GM10266 (cell line): ENCODE results near the gene RAD51C.
"Not testable (repeated sequence)": the region's sequence is repeated elsewhere in the genome, so short reads cannot be mapped to it uniquely, and the experiment has no call there.

ENCODE experiments used
- DNase-seq: peaks from one replicate; pipeline ENCODE4 v3.0.0; 2012; ENCODE audit errors: extremely low spot score
- CTCF ChIP-seq: IDR thresholded peaks from 2 replicates; pipeline ENCODE4 v1.5.1; 2012; ENCODE audit warnings: mild to moderate bottlenecking, low read depth; ENCODE audit not compliant: control insufficient read depth, insufficient read depth; ENCODE audit errors: missing control alignments

Gene RAD51C

GRCh38 chr17:58760248-58760647 lies 67.8 kb downstream of the RAD51C start:
- no peak for TF ChIP-seq CTCF
- no peak for DNase-seq

GRCh38 chr17:58763263-58763662 lies 70.9 kb downstream of the RAD51C start:
- TF ChIP-seq CTCF: no peak
- no peak for DNase-seq

- no peak for TF ChIP-seq CTCF
- DNase-seq: no peak
Observed at GRCh38 chr17:58764373-58764772, 72.0 kb downstream of the RAD51C start.

- not testable (repeated sequence) for DNase-seq
Observed at GRCh38 chr17:58778482-58778881, 86.1 kb downstream of the RAD51C start.

- no peak for DNase-seq
Observed at GRCh38 chr17:58779446-58779845, 87.0 kb downstream of the RAD51C start.

GRCh38 chr17:58783380-58783779 lies 91.0 kb downstream of the RAD51C start:
- TF ChIP-seq CTCF: no peak
- no peak for DNase-seq

More at GRCh38 chr17:58779446-58779845, 87.0 kb downstream of the RAD51C start:
- TF ChIP-seq CTCF: no peak

- DNase-seq: no peak
- TF ChIP-seq CTCF: no peak
Observed at GRCh38 chr17:58785097-58785496, 92.7 kb downstream of the RAD51C start.
